HG02759 (cell line): Measurements from ENCODE around the gene SCN8A.
A peak's percentile ranks its signal among the peaks of the same experiment; 100 is the strongest.
"Not testable (repeated sequence)": the region's sequence is repeated elsewhere in the genome, so short reads cannot be mapped to it uniquely, and the experiment has no call there.

Source experiments
- ATAC-seq: cut with Tn5 transposase; IDR thresholded peaks from one replicate; pipeline ENCODE4 v1.9.1; 2021; ENCODE audit warnings: mild to moderate bottlenecking, moderate library complexity; ENCODE audit not compliant: unreplicated experiment

Gene SCN8A

GRCh38 chr12:51591016-51591901 lies at the start of gene SCN8A:
Gene SCN8A, plus strand, starts transcription at chr12:51591233. Its CDS starts 71,585 bp downstream, at chr12:51662818.
- peak; percentile 47 for ATAC-seq

DNA sequence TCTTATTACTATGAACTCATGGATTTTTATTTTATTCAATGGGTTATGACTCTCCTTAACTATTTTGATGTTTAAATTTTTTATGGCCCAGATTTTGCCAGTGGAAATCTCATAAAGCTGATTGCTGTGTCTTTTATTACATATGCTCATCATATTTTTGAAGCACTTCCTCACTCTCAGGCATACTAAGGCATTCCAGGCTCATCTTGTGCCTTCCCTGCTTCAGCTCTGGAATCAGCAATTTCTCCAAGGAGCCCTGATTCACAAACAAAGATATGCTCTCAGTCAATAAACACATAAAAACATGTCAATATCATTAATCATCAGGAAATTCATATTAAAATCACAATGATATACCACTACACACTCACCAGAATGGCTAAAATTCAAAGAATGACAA lies 44.9 kb upstream of the SCN8A start:
- no peak for ATAC-seq

DNA sequence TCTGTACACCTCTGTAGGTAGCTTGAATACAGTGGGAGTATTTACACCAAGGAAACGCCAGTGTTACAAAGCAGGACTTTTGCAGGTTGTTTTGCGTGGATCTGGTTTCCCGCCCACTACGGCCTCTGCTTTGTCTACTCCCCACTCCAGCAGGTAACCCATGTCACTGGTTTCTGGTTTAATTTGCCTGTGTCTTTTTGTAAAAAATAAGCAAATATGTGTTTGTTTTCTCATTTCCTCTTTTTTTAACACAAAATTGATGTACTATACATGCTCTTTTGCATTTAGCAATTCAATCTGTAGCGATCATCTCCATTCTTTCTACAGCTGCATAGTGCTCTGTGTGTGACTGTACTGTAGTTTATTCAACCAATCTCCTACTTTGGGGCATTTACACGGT lies 43.4 kb upstream of the SCN8A start:
- ATAC-seq, result no peak

DNA sequence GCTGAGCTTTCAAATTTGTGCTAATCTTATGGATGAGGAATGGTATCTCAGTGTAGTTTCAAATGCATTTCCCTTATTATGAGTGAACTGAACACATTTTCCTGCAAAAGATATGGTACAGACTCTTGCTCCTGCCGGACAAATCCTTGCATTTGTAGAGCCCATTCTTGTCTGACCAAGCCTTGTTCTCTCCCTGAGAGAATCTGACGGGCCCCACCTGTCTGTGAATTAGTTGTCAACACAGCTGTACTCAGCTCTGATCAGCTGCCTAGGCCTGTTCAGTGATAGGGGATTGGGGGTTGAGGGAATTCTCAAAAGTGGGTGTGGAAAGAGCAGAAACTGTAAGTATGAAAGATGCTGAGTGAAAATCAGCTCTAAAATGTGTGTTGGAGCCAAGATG lies 42.8 kb upstream of the SCN8A start:
- ATAC-seq, result no peak

DNA sequence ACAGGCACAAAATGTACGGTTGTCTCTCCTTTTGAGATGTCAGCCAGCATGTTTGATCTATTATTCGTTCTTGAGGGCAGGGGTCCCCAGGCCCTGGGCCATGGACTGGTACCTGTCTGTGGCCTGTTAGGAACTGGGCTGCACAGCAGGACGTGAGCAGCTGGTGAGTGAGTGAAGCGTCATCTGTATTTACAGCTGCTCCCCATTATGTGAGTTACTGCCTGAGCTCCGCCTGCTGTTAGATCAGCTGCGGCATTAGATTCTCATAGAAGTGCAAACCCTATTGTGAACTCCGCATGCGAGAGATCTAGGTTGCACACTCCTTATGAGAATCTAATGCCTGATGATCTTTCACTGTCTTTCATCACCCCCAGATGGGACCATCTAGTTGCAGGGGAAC lies 41.4 kb upstream of the SCN8A start:
- no peak for ATAC-seq

DNA sequence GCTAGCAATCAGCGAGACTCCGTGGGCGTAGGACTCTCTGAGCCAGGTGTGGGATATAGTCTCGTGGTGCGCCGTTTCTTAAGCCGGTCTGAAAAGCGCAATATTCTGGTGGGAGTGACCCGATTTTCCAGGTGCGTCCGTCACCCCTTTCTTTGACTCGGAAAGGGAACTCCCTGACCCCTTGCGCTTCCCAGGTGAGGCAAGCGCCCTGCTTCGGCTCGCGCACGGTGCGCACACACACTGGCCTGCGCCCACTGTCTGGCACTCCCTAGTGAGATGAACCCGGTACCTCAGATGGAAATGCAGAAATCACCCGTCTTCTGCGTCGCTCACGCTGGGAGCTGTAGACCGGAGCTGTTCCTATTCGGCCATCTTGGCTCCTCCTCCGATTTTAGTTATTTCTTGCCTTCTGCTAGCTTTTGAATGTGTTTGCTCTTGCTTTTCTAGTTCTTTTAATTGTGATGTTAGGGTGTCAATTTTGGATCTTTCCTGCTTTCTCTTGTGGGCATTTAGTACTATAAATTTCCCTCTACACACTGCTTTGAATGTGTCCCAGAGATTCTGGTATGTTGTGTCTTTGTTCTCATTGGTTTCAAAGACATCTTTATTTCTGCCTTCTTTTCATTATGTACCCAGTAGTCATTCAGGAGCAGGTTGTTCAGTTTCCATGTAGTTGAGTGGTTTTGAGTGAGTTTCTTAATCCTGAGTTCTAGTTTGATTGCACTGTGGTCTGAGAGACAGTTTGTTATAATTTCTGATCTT lies 22.6 kb upstream of the SCN8A start:
- not testable (repeated sequence) for ATAC-seq

- no peak for ATAC-seq
Measured at GRCh38 chr12:51579321-51579850, 11.6 kb upstream of the SCN8A start.

GRCh38 chr12:51589060-51589459 lies 2.0 kb upstream of the SCN8A start:
- ATAC-seq, result no peak

GRCh38 chr12:51589557-51590176 lies 1.4 kb upstream of the SCN8A start:
- no peak for ATAC-seq

DNA sequence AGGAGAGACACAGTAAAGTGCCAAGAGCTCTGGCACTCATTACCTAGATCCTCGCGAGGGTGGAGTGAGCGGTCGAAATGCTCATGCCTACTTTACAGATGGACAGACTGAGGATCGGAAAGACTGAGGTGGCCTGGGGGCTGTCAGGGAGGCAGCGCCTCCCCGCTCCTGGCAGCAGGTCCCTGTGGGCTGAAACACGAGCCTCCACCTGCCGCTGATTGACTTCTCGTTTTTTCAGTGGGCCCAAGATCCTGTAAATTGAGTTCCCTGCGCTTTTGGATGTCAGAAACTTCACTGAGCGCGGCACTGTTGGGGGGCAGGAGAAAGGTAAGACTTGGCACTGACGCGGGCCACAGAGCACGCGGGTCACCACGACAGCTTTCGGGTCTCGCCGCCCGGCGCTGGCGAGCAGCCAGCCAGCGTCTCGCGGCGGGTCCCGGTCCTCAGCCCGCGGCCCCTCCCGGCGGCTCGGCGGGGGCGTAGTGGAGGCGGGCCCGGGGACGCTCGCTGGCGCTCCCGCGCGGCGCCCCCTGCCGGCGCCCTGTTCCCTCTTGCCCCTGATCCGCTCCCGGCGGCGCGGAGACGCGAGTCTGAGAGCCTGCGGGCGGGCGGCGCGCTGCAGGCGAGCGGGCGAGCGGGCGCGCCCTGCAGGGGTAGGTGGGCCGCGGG lies 552 bp upstream of the SCN8A start:
- ATAC-seq, result peak; percentile 93

- no peak for ATAC-seq
Measured at GRCh38 chr12:51592034-51592705, 1.1 kb downstream of the SCN8A start.

GRCh38 chr12:51593021-51593420 lies 2.0 kb downstream of the SCN8A start:
- no peak for ATAC-seq

DNA sequence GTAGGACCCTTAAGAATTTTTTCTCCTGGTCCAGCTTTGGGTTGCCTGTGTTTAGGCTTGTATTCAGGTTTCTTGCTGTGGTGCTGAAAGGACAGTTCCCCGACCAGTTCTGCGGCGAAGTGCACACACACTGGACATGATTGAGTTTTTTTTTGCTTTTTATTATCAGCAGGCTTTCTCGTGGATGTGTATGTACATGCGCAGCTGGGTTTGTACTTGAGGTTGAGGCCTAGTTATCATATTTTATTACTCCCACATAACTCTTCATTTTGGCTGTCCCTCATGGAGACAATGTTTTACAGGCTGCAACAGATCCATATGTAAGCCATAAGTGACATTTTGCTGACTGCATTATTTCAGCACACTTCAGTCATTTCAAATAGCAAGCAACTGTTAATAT lies 2.5 kb downstream of the SCN8A start:
- ATAC-seq, result no peak

DNA sequence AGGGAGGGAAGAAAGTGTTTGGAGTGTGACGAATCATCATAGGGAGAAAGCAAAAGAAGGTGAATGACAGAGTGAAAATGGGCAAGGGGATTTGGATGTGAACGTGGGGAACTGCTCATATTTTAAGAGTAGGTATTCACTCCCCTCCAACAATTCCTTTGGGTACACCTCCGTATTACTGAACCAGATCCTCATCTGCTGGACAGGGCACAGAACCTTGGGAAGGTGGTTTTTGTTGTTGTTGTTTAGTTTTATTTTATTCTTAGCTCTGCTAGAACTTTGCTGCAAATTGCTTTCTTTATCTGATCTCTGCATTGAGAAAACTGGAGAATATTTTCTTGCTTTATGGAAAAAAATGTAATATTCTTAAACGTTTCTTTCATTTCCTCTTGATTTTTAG lies 7.1 kb downstream of the SCN8A start:
- no peak for ATAC-seq

DNA sequence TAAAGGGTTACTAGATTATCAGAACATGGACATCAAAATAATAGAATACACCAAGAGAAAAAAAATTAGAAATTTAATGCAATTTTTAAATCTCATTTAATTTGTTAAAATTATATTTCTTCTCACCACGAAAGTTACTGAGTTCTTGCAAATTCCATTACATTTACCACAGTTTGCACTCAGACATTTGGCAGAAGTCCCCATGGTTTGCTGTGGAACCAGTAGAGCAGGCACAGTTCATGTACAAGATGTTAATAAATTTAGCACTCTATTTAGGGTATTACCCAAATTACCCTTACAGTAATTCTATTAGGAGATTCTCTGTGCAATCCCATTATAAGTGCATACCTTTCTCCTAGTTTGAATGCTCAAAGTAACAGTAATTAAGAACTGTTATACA lies 9.7 kb downstream of the SCN8A start:
- ATAC-seq, result no peak

GRCh38 chr12:51601241-51601640 lies 10.2 kb downstream of the SCN8A start:
- no peak for ATAC-seq

DNA sequence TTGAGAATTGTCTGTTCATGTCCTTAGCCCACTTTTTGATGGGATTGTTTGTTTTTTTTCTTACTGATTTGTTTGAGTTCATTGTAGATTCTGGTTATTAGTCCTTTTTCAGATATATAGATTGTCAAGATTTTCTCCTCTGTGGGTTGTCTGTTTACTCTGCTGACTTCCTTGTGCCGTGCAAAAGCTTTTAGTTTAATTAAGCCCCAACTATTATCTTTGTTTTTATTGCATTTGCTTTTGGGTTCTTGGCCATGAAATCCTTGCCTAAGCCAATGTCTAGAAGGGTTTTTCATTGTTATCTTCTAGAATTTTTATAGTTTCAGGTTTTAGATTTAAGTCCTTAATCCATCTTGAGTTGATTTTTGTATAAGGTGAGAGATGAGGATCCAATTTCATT lies 14.9 kb downstream of the SCN8A start:
- ATAC-seq, result not testable (repeated sequence)

GRCh38 chr12:51607197-51607596 lies 16.2 kb downstream of the SCN8A start:
- ATAC-seq, result not testable (repeated sequence)

- ATAC-seq, result no peak
Measured at GRCh38 chr12:51620448-51620847, 29.4 kb downstream of the SCN8A start.
